H54 (cell line): Measurements from ENCODE around the gene AKT1S1.

Experiments
- DNase-seq: peaks from one replicate; pipeline ENCODE4 v3.0.0; 2011; ENCODE audit warnings: low spot score, mixed read lengths; ENCODE audit not compliant: insufficient read length
- FAIRE-seq: peaks from 3 replicates; lab custom pipeline; 2011; peaks lifted over from hg19 to GRCh38; lab: Jason Lieb, UNC
- POLR2A ChIP-seq: IDR thresholded peaks from 2 replicates; pipeline ENCODE4 v1.6.1; 2011; ENCODE audit warnings: low read depth, mild to moderate bottlenecking, low read length

The AKT1S1 gene

DNA sequence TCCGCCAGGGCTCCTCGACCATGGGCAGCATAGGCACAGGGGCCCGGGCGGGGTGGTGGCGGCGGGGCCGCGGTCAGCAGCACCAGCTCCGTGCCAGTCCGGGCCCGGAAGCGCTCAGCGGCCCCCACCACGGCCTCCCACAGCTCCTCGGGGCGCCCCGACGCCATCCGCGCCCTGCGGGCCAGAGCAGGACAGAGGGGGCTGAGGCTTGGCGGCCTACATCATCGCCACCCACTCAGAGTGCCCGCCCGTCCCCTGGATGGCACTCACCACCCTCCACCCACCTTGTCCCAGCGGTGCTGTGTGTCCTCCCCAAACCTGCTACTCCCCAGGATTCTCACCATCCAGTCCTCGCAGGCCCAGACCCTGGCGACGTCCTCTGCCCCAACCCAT, 4.0 kb downstream of the AKT1S1 start:
- FAIRE-seq (no peak), DNase-seq (no peak)
- no peak for TF ChIP-seq POLR2A

DNA sequence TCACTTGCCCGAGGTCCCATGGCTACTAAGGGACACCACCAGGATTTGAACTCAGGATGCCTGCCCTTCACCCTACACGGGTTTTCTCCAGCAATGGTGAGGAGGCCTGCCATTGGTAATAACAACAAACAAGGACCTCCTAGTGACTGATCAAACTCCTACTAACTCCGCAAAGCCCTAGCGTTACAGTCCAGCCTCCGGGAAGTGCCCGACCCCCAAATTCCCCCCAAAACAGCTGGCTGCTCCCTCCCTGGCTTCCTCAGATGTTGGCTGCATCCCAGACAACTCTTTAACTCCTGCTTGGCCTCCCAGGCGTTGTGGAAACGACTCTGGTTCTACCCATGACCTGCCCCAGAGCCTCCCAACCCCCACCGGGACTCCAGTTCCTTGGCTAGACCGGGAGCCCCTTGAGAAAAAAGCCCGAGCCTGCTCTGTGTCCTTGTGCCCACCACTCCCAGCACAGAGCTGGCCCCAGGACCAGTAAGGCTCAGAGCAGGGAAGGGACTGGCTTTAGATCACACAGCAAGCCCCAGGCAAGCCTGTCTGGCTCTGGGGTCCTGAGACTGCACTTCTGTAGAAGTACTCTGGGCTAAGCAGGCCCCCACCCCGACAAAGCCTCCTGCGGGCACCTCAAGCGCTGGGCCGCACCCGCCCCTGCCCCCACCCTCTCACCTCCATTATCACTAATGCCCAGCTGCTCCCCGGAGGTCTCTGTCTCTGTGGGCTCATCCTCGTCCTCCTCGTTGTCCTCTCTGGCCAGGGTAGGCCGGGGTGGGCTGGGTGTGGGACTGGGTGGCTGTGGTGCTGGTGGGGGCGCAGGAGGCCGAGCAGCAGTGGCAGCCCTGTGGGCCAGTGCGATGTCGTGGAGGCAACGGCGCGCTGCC, 4.7 kb downstream of the AKT1S1 start:
- DNase-seq (no peak), FAIRE-seq (no peak)
- TF ChIP-seq POLR2A, result no peak

- no peak for TF ChIP-seq POLR2A
- FAIRE-seq (no peak), DNase-seq (no peak)
Observed at GRCh38 chr19:49871349-49871985, 5.7 kb downstream of the AKT1S1 start.

GRCh38 chr19:49870309-49870901, 6.8 kb downstream of the AKT1S1 start:
- FAIRE-seq, result no peak
- no peak for TF ChIP-seq POLR2A
- DNase-seq, result no peak

- FAIRE-seq (peak; percentile 88), DNase-seq (peak; percentile 99)
- TF ChIP-seq POLR2A, result peak; percentile 39
Observed at GRCh38 chr19:49869484-49870308, 7.5 kb downstream of the AKT1S1 start.

DNA sequence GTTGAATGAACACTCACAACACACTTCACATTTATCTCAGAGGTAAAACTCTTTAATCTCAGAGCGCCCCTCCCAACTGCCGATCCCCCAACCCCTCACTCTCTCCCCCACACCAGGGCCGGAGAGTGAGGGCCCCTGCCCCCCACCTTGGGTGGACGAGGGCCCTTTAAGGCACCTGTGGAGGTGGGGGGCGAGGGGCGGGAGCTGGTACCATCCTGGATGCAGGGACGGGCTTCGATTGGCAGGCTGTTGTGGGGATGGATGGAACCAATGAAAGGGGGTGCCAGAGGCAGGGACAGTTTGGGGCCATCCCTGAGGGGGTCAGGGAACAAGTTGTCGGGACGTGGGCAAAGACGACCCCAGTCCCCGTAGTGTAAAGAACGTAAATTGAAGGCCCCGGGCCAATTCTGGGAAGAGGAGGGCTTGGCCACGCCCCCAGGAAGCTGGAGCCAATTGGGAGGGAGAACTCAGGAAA, 8.1 kb downstream of the AKT1S1 start:
- no peak for DNase-seq
- TF ChIP-seq POLR2A, result 0 out of 2 replicates have a peak, but pooled peaks have one; percentile 14
- no peak for FAIRE-seq

- FAIRE-seq, result no peak
- peak; percentile 72 for TF ChIP-seq POLR2A
- peak; percentile 96 for DNase-seq
Observed at GRCh38 chr19:49866933-49867782, 10.0 kb downstream of the AKT1S1 start, which contains the start of gene PNKP. PNKP (minus strand) TSS chr19:49867576; CDS start chr19:49867204, 372 bp downstream.

GRCh38 chr19:49864890-49865289, 12.3 kb downstream of the AKT1S1 start:
- FAIRE-seq (no peak), DNase-seq (no peak)
- TF ChIP-seq POLR2A, result no peak

DNA sequence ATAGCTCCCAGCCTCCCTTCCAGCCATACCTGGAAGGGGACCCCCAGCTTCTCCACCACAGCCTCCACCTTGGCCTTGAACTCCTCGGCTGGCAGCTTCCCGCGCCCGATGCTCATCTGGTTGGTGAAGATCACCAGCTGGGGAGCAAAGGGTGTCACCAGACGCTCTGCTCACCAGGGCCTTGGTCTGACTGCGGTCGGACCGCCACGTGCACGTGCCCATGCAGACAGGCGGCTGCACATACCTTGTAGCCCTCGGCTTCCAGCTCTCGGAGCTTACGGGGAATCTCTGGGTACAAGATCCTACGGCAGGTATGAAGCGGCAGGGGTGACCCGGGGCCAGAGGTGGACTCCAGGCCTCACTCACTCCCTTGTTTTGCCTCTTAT, 13.2 kb downstream of the AKT1S1 start:
- DNase-seq (no peak), FAIRE-seq (no peak)
- no peak for TF ChIP-seq POLR2A

DNA sequence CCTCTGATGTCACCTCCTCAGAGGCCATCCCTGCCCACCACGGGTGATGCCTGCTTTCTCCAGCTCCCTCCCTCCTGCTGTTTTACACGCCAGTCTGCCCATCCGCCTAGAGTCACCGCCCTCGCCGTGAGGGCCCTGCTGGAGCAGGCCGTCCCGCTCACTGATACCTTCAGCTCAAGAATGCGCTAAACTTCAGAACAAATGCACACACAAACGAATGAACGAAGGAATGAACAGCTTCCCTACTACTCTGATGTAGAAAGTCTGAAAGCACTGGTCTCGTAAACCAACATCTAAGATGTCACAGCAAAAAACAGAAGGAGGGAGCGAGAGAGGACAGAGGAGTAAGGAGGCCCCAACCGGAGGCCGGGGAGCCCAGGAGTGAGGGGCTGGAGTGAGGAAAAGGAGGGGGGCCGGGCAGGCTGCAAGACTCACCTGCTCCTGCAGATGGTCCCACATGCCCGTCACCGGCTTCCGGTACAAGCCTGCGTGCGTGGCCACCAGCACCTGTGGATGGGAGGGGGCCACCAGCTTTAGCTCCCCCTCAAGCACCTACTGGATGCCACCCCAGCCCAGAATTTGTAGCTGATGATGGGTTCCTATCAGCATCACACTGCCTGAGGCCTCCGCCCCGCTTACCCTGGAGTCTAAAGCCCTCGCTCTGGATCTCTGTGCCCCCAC, 13.8 kb downstream of the AKT1S1 start:
- FAIRE-seq, result no peak
- TF ChIP-seq POLR2A, result no peak
- no peak for DNase-seq

GRCh38 chr19:49862391-49863253, 14.5 kb downstream of the AKT1S1 start:
- FAIRE-seq (no peak), DNase-seq (no peak)
- TF ChIP-seq POLR2A, result no peak
